Astrocyte of the cerebellum (primary cell): Measurements from ENCODE around the gene KIAA1586.
A peak's percentile ranks its signal among the peaks of the same experiment; 100 is the strongest.
"Not testable (repeated sequence)": the region's sequence is repeated elsewhere in the genome, so short reads cannot be mapped to it uniquely, and the experiment has no call there.

Source experiments
- DNase-seq: peaks from one replicate; pipeline ENCODE4 v3.0.0-alpha.2; 2011; ENCODE audit warnings: low read depth
- H3K4me3 ChIP-seq: 2 replicates; pipeline ENCODE4 v1.5.1; 2011; ENCODE audit warnings: mild to moderate bottlenecking, low read depth, low read length, moderate library complexity
- CTCF ChIP-seq: IDR thresholded peaks from 2 replicates; pipeline ENCODE4 v1.5.1; 2012; ENCODE audit warnings: low read length, low read depth, moderate library complexity, mild to moderate bottlenecking; ENCODE audit errors: missing control alignments
- in situ Hi-C: cut with HindIII; loops from 2 replicates; pipeline ENCODE4 v1.10.0; 2017; ENCODE audit warnings: low sequenced_read_pairs

KIAA1586 gene

GRCh38 chr6:57026001-57026400 lies 20.5 kb upstream of the KIAA1586 start:
- TF ChIP-seq CTCF = no peak
- no peak for DNase-seq
- no peak overlapping the region for H3K4me3 ChIP-seq
- in situ Hi-C loops = no loop called here

GRCh38 chr6:57027301-57027700 lies 19.2 kb upstream of the KIAA1586 start:
- TF ChIP-seq CTCF = no peak
- in situ Hi-C loops = no loop called here
- DNase-seq = no peak
- no peak overlapping the region for H3K4me3 ChIP-seq

GRCh38 chr6:57029213-57029612 lies 17.3 kb upstream of the KIAA1586 start:
- no peak overlapping the region for H3K4me3 ChIP-seq
- no peak for TF ChIP-seq CTCF
- no peak for DNase-seq
- in situ Hi-C loops = no loop called here

- in situ Hi-C loops = no loop called here
- no peak for TF ChIP-seq CTCF
- H3K4me3 ChIP-seq = no peak overlapping the region
- DNase-seq = no peak
These were observed 13.3 kb upstream of the KIAA1586 start for GRCh38 chr6:57033228-57033627.

GRCh38 chr6:57035549-57035948 lies 10.9 kb upstream of the KIAA1586 start:
- H3K4me3 ChIP-seq = no peak overlapping the region
- no peak for DNase-seq
- in situ Hi-C loops = no loop called here
- TF ChIP-seq CTCF = no peak

GRCh38 chr6:57038906-57039305 lies 7.6 kb upstream of the KIAA1586 start:
- DNase-seq = no peak
- H3K4me3 ChIP-seq = no peak overlapping the region
- no peak for TF ChIP-seq CTCF
- in situ Hi-C loops = no loop called here

GRCh38 chr6:57040011-57040410 lies 6.5 kb upstream of the KIAA1586 start:
- in situ Hi-C loops = no loop called here
- DNase-seq = no peak
- TF ChIP-seq CTCF = peak; percentile 2
- H3K4me3 ChIP-seq = no peak overlapping the region

GRCh38 chr6:57044061-57044460 lies 2.4 kb upstream of the KIAA1586 start:
- DNase-seq, in situ Hi-C loops, H3K4me3 ChIP-seq: not testable (repeated sequence)
